GM21390 (cell line): ENCODE data around the gene MRGPRD.

Source experiments
- ATAC-seq: cut with Tn5 transposase; IDR thresholded peaks from one replicate; pipeline ENCODE4 v1.9.1; 2021; ENCODE audit not compliant: unreplicated experiment

The MRGPRD gene

GRCh38 chr11:68933605-68934320 is 47.0 kb downstream of the MRGPRD start:
- no peak for ATAC-seq

DNA sequence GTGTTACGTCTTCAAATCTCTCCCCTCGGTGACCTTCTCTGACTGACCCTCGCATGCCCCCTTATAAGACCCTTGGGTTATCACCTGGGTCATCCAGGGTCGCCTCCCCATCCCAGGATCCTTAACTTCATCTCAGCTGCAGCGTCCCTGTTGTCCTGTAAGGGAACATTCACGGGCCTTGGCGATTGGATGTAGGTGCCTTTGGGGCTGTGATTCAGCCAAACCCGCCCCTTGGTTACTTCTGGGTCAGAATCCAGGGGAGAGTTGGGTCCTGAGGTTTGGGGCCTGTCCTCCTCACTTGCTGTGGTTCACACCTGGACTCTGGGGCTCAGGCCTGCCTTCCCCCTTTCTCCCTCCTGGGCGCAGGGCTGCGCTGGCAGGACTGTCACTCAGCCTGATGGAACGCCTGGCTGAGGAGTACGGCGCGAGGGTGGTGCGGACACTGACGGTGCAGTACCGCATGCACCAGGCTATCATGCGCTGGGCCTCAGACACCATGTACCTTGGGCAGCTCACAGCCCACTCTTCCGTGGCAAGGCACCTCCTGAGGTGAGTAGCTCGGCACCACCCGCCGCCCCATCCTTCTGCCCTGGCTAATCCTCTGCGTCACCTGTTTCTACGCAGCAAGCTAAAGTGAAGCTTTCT is 47.7 kb downstream of the MRGPRD start:
- no peak for ATAC-seq

GRCh38 chr11:68932358-68932757 is 48.4 kb downstream of the MRGPRD start:
- no peak for ATAC-seq

DNA sequence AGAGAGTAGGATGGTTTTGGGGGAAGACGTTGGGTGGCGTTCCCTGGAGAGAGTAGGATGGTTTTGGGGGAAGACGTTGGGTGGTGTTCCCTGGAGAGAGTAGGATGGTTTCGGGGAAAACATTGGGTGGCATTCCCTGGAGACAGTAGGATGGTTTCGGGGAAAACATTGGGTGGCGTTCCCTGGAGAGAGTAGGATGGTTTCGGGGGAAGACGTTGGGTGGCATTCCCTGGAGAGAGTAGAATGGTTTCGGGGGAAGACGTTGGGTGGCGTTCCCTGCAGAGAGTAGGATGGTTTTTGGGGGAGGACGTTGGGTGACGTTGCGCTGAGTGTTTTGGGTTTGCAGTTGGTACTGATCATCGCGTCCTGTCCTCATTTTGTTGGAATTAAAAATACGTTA is 48.9 kb downstream of the MRGPRD start:
- ATAC-seq = no peak

- no peak for ATAC-seq
Observed at GRCh38 chr11:68930991-68931855, 49.6 kb downstream of the MRGPRD start.
